Trophoblast cell (in vitro differentiated cells and primary cell): ENCODE results near the gene ERI3.

ENCODE experiments used
- DNase-seq, 2 donors: peaks; one replicate each; pipeline ENCODE4 v3.0.0-alpha.2; 2016
- H2AFZ ChIP-seq: 2 replicates; pipeline ENCODE4 v1.6.1; 2013; ENCODE audit warnings: low read length, moderate library complexity, mild to moderate bottlenecking; ENCODE audit not compliant: insufficient read depth, poor library complexity
- H2AK5ac ChIP-seq: 2 replicates; pipeline ENCODE4 v1.6.1; 2013; ENCODE audit warnings: mild to moderate bottlenecking, low read length
- H2BK120ac ChIP-seq: 2 replicates; pipeline ENCODE4 v1.6.1; 2013; ENCODE audit warnings: low read length, mild to moderate bottlenecking, moderate library complexity; ENCODE audit not compliant: insufficient read depth, poor library complexity
- H2BK12ac ChIP-seq: 2 replicates; pipeline ENCODE4 v1.6.1; 2013; ENCODE audit warnings: mild to moderate bottlenecking, low read length, moderate library complexity
- H2BK5ac ChIP-seq: 2 replicates; pipeline ENCODE4 v1.6.1; 2013; ENCODE audit warnings: low read length, low read depth, moderate library complexity, mild to moderate bottlenecking; ENCODE audit not compliant: poor library complexity
- H3K14ac ChIP-seq: 2 replicates; pipeline ENCODE4 v1.6.1; 2013; ENCODE audit warnings: mild to moderate bottlenecking, low read length
- H3K18ac ChIP-seq: 2 replicates; pipeline ENCODE4 v1.6.1; 2013; ENCODE audit warnings: mild to moderate bottlenecking, low read length
- H3K23ac ChIP-seq: 2 replicates; pipeline ENCODE4 v1.6.1; 2013; ENCODE audit warnings: low read length
- H3K27ac ChIP-seq: 2 replicates; pipeline ENCODE4 v1.5.1; 2013; ENCODE audit warnings: low read depth, mild to moderate bottlenecking, inconsistent platforms, low read length, moderate library complexity
- H3K27me3 ChIP-seq: 2 replicates; pipeline ENCODE4 v1.6.1; 2013; ENCODE audit warnings: inconsistent platforms, mild to moderate bottlenecking, low read length, moderate library complexity; ENCODE audit not compliant: insufficient read depth
- H3K36me3 ChIP-seq, 2 experiments: 1 replicate in 1 of 2; 2 replicates in 1 of 2; pipeline ENCODE4 v1.6.1; 2013; ENCODE audit warnings: low read length in 2 of 2, mild to moderate bottlenecking in 2 of 2, moderate library complexity in 1 of 2; ENCODE audit not compliant: insufficient read depth in 2 of 2, control insufficient read depth in 1 of 2
- H3K4ac ChIP-seq: 2 replicates; pipeline ENCODE4 v1.6.1; 2013; ENCODE audit warnings: low read depth, mild to moderate bottlenecking, low read length, moderate library complexity
- H3K4me1 ChIP-seq, 2 experiments: 1 replicate in 1 of 2; 2 replicates in 1 of 2; pipeline ENCODE4 v1.6.1; 2013; ENCODE audit warnings: low read length in 2 of 2, mild to moderate bottlenecking in 2 of 2, moderate library complexity in 1 of 2; ENCODE audit not compliant: insufficient read depth in 2 of 2, control insufficient read depth in 1 of 2
- H3K4me2 ChIP-seq: 2 replicates; pipeline ENCODE4 v1.6.1; 2013; ENCODE audit warnings: inconsistent platforms, mild to moderate bottlenecking, low read length, moderate library complexity
- H3K4me3 ChIP-seq: 2 replicates; pipeline ENCODE4 v1.5.1; 2013; ENCODE audit warnings: mild to moderate bottlenecking, low read depth, low read length, inconsistent platforms
- H3K79me1 ChIP-seq: one replicate; pipeline ENCODE4 v1.6.1; 2013; ENCODE audit warnings: low read length
- H3K79me2 ChIP-seq: 2 replicates; pipeline ENCODE4 v1.6.1; 2013; ENCODE audit warnings: low read length, mild to moderate bottlenecking; ENCODE audit not compliant: control insufficient read depth, insufficient read depth, poor library complexity
- H3K9ac ChIP-seq: 2 replicates; pipeline ENCODE4 v1.6.1; 2013; ENCODE audit warnings: mild to moderate bottlenecking, low read length
- H3K9me3 ChIP-seq: 2 replicates; pipeline ENCODE4 v1.6.1; 2013; ENCODE audit warnings: low read depth, mild to moderate bottlenecking, control low read depth, inconsistent platforms, low read length; ENCODE audit not compliant: insufficient read depth
- H4K12ac ChIP-seq: 2 replicates; pipeline ENCODE4 v1.6.1; 2013; ENCODE audit warnings: low read depth, mild to moderate bottlenecking, low read length, moderate library complexity
- H4K8ac ChIP-seq: 2 replicates; pipeline ENCODE4 v1.6.1; 2013; ENCODE audit warnings: low read depth, mild to moderate bottlenecking, low read length, moderate library complexity
- H4K91ac ChIP-seq: one replicate; pipeline ENCODE4 v1.6.1; 2013; ENCODE audit warnings: low read depth, mild to moderate bottlenecking, low read length, moderate library complexity
- WGBS: extraction: QIAGEN DNeasy Blood & Tissue Kit; methylation state at CpG from one replicate; pipeline ENCODE4 v1.1.7; 2013; ENCODE audit warnings: missing lambda C conversion rate; ENCODE audit not compliant: insufficient read length, insufficient coverage; ENCODE audit errors: extremely low coverage; 5-methylcytosine and 5-hydroxymethylcytosine counted together

The ERI3 gene

GRCh38 chr1:44237721-44238457 lies 117.2 kb downstream of the ERI3 start:
- no CpG with 5 or more reads among the region's 33 CpGs for WGBS
- Histone ChIP-seq H3K4me2 (no peak overlapping the region), H4K12ac (no peak overlapping the region), H3K4me3 (no peak overlapping the region), H2AFZ (no peak overlapping the region), H3K14ac (no peak overlapping the region), H2AK5ac (no peak overlapping the region), H3K27me3 (no peaks in the 10 kb centered on the region), H3K79me1 (no peaks in the 10 kb centered on the region), H4K8ac (peak overlapping the region; percentile 22), H3K4ac (no peak overlapping the region), H3K36me3 (no peaks in the 10 kb centered on the region), H2BK120ac (no peak overlapping the region), H3K79me2 (no peaks in the 10 kb centered on the region), H3K9me3 (no peaks in the 10 kb centered on the region), H3K18ac (no peak overlapping the region), H4K91ac (no peak overlapping the region), H3K9ac (no peak overlapping the region), H2BK12ac (no peak overlapping the region), H2BK5ac (no peak overlapping the region), H3K23ac (no peak overlapping the region), H3K4me1 (peaks cover 8 to 27% of the 10 kb centered on the region in 2 experiments), H3K27ac (no peak overlapping the region)
- DNase-seq: peak in 1 of 2 donors; percentile 36

GRCh38 chr1:44236490-44237272 lies 118.4 kb downstream of the ERI3 start:
- H3K4me3 ChIP-seq: no peak overlapping the region
- H2AFZ ChIP-seq: no peak overlapping the region
- no peak overlapping the region for H3K9ac ChIP-seq
- H4K91ac ChIP-seq: no peak overlapping the region
- no peaks in the 10 kb centered on the region for H3K27me3 ChIP-seq
- DNase-seq: no peak
- no peak overlapping the region for H3K27ac ChIP-seq
- no CpG with 5 or more reads among the region's 8 CpGs for WGBS
- no peak overlapping the region for H3K4ac ChIP-seq
- H2BK5ac ChIP-seq: no peak overlapping the region
- no peaks in the 10 kb centered on the region for H3K79me2 ChIP-seq
- H4K12ac ChIP-seq: no peak overlapping the region
- H2BK120ac ChIP-seq: no peak overlapping the region
- H3K18ac ChIP-seq: no peak overlapping the region
- H2BK12ac ChIP-seq: no peak overlapping the region
- no peaks in the 10 kb centered on the region for H3K9me3 ChIP-seq
- H3K23ac ChIP-seq: no peak overlapping the region
- H3K4me1 ChIP-seq: peaks cover 8 to 24% of the 10 kb centered on the region in 2 experiments
- H3K14ac ChIP-seq: no peak overlapping the region
- H3K4me2 ChIP-seq: no peak overlapping the region
- H4K8ac ChIP-seq: no peak overlapping the region
- H3K36me3 ChIP-seq: no peaks in the 10 kb centered on the region
- no peaks in the 10 kb centered on the region for H3K79me1 ChIP-seq
- H2AK5ac ChIP-seq: no peak overlapping the region

GRCh38 chr1:44235808-44236207 lies 119.2 kb downstream of the ERI3 start:
- no peak overlapping the region for H3K9ac ChIP-seq
- H3K4ac ChIP-seq: no peak overlapping the region
- H2BK5ac ChIP-seq: no peak overlapping the region
- H4K12ac ChIP-seq: no peak overlapping the region
- no peak overlapping the region for H2AFZ ChIP-seq
- H3K14ac ChIP-seq: no peak overlapping the region
- no peak overlapping the region for H2BK120ac ChIP-seq
- H2AK5ac ChIP-seq: no peak overlapping the region
- no peak overlapping the region for H3K27ac ChIP-seq
- no peaks in the 10 kb centered on the region for H3K27me3 ChIP-seq
- no peak overlapping the region for H3K4me3 ChIP-seq
- peaks cover 3 to 4% of the 10 kb centered on the region in 2 experiments for H3K36me3 ChIP-seq
- DNase-seq: no peak
- no peak overlapping the region for H3K4me2 ChIP-seq
- H3K23ac ChIP-seq: no peak overlapping the region
- H3K18ac ChIP-seq: no peak overlapping the region
- H4K91ac ChIP-seq: no peak overlapping the region
- no peaks in the 10 kb centered on the region for H3K79me1 ChIP-seq
- H3K79me2 ChIP-seq: no peaks in the 10 kb centered on the region
- H3K9me3 ChIP-seq: no peaks in the 10 kb centered on the region
- no peak overlapping the region for H4K8ac ChIP-seq
- H3K4me1 ChIP-seq: peaks cover 8 to 20% of the 10 kb centered on the region in 2 experiments
- H2BK12ac ChIP-seq: no peak overlapping the region
- WGBS: no CpG with 5 or more reads among the region's 5 CpGs

GRCh38 chr1:44233593-44233992 lies 121.5 kb downstream of the ERI3 start:
- H3K79me2 ChIP-seq: no peaks in the 10 kb centered on the region
- H3K4ac ChIP-seq: no peak overlapping the region
- H3K9ac ChIP-seq: no peak overlapping the region
- no peak overlapping the region for H3K4me3 ChIP-seq
- H3K23ac ChIP-seq: no peak overlapping the region
- H3K27ac ChIP-seq: no peak overlapping the region
- no peaks in the 10 kb centered on the region for H3K27me3 ChIP-seq
- peaks cover 3 to 8% of the 10 kb centered on the region in 2 experiments for H3K36me3 ChIP-seq
- no peaks in the 10 kb centered on the region for H3K79me1 ChIP-seq
- H4K12ac ChIP-seq: no peak overlapping the region
- H2BK120ac ChIP-seq: no peak overlapping the region
- no peak overlapping the region for H2BK5ac ChIP-seq
- no peak for DNase-seq
- peaks cover 2% of the 10 kb centered on the region for H3K9me3 ChIP-seq
- no peak overlapping the region for H3K14ac ChIP-seq
- no CpG with 5 or more reads among the region's 1 CpG for WGBS
- H3K4me2 ChIP-seq: no peak overlapping the region
- no peak overlapping the region for H4K91ac ChIP-seq
- no peak overlapping the region for H2AFZ ChIP-seq
- H3K4me1 ChIP-seq: peaks cover 8% of the 10 kb centered on the region in 2 experiments
- H2BK12ac ChIP-seq: no peak overlapping the region
- no peak overlapping the region for H4K8ac ChIP-seq
- no peak overlapping the region for H2AK5ac ChIP-seq
- no peak overlapping the region for H3K18ac ChIP-seq
